ENCODE data around the gene CEND1. TPM values are rescaled to one million over a fixed set of nuclear protein-coding genes. Genes with fewer than 3 reads are reported as not detected.

Gene CEND1
- total RNA-seq, 1 donor from 2014 or later, result not detected

DNA sequence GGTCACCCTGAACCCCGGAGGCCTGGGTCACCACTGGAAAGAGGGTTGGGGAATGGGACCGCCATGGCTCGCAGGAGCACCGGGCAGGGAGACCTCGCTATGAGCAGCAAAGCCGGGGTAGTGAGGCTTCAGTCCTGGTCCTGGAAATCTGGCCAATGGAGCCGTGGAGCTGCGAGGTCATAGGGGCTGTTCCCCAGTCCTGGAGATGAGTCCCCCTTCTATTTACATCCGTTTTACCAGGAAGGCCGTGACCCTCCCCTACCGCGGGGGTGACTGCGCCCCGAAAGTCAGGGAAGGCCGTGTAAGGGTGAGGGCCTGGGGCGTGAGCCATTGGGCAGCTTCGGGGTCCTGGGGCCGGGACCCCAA is 14.7 kb upstream of the CEND1 start:
- TF ChIP-seq, protein P1, sequence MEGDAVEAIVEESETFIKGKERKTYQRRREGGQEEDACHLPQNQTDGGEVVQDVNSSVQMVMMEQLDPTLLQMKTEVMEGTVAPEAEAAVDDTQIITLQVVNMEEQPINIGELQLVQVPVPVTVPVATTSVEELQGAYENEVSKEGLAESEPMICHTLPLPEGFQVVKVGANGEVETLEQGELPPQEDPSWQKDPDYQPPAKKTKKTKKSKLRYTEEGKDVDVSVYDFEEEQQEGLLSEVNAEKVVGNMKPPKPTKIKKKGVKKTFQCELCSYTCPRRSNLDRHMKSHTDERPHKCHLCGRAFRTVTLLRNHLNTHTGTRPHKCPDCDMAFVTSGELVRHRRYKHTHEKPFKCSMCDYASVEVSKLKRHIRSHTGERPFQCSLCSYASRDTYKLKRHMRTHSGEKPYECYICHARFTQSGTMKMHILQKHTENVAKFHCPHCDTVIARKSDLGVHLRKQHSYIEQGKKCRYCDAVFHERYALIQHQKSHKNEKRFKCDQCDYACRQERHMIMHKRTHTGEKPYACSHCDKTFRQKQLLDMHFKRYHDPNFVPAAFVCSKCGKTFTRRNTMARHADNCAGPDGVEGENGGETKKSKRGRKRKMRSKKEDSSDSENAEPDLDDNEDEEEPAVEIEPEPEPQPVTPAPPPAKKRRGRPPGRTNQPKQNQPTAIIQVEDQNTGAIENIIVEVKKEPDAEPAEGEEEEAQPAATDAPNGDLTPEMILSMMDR (IDR thresholded peaks at IDR 0.05), result no peak
- Histone ChIP-seq H3K4me3 (peak overlapping the region; percentile 68), H3K9me3 (no peaks in the 10 kb centered on the region), H3K27ac (peak overlapping the region; percentile 93), H3K4me1 (peaks cover 23% of the 10 kb centered on the region), H3K27me3 (no peaks in the 10 kb centered on the region), H3K36me3 (no peaks in the 10 kb centered on the region)
- intact Hi-C loops (cut with DNase I), result no loop called here
- ATAC-seq, result no peak
- no peak for DNase-seq

DNA sequence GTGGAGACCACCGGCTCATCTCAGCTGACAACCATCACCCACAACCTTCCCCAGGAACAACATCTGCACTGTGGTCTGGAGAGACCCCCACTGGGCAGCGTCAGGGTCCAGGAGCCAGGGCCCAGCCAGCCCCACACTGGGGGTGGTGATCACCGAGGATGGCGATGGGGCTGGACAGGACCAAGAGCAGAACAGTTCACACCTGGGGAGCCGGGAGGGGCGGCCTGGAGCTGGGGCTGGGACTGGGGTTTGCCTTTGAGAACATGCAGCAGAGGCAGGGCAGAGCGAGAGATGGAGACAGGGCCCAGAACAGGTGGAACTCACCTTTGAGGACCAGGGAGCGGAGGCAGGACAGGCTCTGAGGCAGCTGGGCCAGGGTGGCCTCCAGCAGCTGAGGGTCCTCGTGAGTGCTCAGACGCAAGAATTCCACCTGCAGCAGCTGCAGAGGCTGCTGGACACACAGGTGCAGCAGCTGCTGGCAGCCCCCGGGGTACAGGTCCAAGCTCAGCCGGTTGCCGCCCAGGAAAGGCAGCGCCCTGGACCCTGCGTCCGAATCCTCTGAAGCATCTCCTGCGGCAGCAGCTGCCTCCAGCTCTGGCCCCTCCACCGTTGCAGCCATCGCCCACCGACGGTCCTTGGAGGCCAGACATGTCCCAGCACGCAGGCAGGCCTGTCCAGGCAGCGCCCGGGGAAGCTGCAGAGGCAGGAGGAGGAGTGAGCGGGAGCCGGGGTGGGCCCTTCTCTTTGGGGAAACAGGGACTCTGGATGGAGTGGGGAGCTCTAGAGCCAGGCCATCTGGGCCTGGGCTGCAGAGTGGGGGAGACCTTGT is 14.1 kb upstream of the CEND1 start:
- no peak overlapping the region for H3K27ac ChIP-seq
- intact Hi-C loops (cut with DNase I), result no loop called here

DNA sequence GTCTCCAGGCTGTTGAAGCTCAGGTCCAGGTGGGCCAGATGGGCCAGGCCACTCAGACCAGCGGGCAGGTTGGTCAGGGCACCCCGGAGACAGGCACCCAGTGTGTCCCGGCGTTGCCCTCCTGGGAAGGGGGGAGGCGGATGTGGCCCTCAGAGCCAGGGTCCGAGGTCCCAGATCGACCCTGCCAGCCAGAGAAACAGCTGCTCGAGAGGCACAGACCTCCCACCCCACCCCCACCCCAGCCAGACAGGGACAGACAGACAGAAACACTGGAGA is 13.5 kb upstream of the CEND1 start:
- Histone ChIP-seq H3K27me3 (no peaks in the 10 kb centered on the region), H3K4me3 (no peak overlapping the region), H3K27ac (no peak overlapping the region), H3K9me3 (no peaks in the 10 kb centered on the region), H3K4me1 (peaks cover 19% of the 10 kb centered on the region), H3K36me3 (no peaks in the 10 kb centered on the region)
- intact Hi-C loops (cut with DNase I), result no loop called here
- ATAC-seq, result no peak
- TF ChIP-seq, protein P1 (IDR thresholded peaks at IDR 0.05), result no peak
- DNase-seq, result no peak

More for the DNA sequence above, 14.1 kb upstream of the CEND1 start:
- peak overlapping the region; percentile 68 for H3K4me3 ChIP-seq
- TF ChIP-seq, protein P1 (IDR thresholded peaks at IDR 0.05), result no peak
- DNase-seq (no peak), ATAC-seq (no peak)
- H3K9me3 ChIP-seq, result no peaks in the 10 kb centered on the region
- peaks cover 23% of the 10 kb centered on the region for H3K4me1 ChIP-seq
- no peaks in the 10 kb centered on the region for H3K27me3 ChIP-seq
- H3K36me3 ChIP-seq, result no peaks in the 10 kb centered on the region

DNA sequence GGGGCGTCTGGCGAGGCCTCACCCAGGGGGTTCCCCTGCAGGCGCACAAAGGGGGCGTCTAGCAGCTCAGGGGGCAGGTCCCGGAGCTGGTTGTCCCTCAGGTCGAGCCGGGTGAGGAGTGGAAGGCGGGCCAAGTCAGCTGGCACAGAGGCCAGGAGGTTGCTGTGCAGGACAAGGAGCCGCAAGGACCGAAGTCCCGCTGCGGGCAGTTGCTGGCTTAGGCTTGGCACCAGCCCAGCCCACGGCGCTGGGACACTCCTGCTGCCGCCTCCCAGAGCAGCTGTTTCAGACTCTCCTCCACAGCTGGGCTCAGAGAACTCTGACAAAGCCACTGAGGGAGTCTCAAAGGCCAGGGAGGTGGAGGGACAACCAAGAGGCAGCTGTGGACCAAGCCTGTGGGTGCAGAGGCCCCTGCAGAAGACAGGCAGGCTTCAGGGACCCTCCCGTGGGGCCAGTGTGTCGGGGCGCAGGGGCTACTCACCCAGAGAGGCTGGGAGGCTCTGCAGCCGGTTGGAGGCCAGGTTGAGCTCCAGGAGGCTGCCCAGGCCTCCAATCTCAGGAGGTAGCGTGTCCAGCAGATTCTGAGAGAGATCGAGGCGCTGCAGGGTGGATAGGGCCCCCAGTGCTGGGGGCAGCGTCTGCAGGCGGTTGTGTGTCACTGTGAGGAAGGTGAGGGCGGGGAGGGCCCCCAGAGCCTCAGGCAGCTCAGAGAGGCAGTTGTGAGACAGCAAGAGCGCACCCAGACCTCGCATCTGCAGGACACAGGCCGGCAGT is 13.0 kb upstream of the CEND1 start:
- no peaks in the 10 kb centered on the region for H3K36me3 ChIP-seq
- peaks cover 15% of the 10 kb centered on the region for H3K4me1 ChIP-seq
- no peaks in the 10 kb centered on the region for H3K27me3 ChIP-seq
- no peaks in the 10 kb centered on the region for H3K9me3 ChIP-seq
- ATAC-seq (no peak), DNase-seq (no peak)
- no peak overlapping the region for H3K27ac ChIP-seq
- H3K4me3 ChIP-seq, result no peak overlapping the region
- TF ChIP-seq, protein P1 (IDR thresholded peaks at IDR 0.05), result no peak
- intact Hi-C loops (cut with DNase I), result no loop called here

DNA sequence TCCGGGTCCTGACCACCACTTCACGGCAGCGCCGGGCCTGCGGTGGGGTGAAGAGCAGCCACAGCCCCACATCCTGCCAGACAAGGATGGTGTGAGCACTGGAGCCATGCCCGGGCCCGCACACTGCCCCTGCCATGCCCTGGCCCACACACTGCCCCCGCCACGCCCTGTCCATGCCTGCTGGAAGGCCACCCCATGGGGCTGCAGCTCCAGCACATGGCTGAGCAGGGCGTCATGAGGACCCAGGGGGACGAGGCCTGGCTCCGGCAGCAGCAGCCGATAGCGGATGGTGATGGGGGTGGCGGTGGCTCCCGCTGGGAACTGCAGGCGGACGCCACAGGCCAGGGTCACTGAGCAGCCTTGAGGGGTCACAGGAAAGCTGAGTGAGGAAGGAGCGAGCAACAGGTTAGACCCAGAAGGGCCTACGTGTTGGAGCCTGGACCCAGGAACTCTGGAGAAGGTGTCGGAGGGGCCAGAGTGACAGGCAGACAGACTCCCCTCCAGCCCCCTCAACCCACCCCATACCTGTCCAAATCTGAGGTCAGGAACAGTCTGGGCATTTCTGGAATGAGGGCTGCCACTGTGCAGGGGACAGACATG is 12.2 kb upstream of the CEND1 start:
- H3K27ac ChIP-seq, result no peak overlapping the region
- intact Hi-C loops (cut with DNase I), result no loop called here
- peaks cover 17% of the 10 kb centered on the region for H3K4me1 ChIP-seq
- ATAC-seq, result no peak
- no peaks in the 10 kb centered on the region for H3K27me3 ChIP-seq
- TF ChIP-seq, protein P1 (IDR thresholded peaks at IDR 0.05), result no peak
- H3K4me3 ChIP-seq, result no peak overlapping the region
- no peak for DNase-seq
- H3K36me3 ChIP-seq, result no peaks in the 10 kb centered on the region
- no peaks in the 10 kb centered on the region for H3K9me3 ChIP-seq
